Measurements from ENCODE around the gene ALG12.

Gene ALG12

DNA sequence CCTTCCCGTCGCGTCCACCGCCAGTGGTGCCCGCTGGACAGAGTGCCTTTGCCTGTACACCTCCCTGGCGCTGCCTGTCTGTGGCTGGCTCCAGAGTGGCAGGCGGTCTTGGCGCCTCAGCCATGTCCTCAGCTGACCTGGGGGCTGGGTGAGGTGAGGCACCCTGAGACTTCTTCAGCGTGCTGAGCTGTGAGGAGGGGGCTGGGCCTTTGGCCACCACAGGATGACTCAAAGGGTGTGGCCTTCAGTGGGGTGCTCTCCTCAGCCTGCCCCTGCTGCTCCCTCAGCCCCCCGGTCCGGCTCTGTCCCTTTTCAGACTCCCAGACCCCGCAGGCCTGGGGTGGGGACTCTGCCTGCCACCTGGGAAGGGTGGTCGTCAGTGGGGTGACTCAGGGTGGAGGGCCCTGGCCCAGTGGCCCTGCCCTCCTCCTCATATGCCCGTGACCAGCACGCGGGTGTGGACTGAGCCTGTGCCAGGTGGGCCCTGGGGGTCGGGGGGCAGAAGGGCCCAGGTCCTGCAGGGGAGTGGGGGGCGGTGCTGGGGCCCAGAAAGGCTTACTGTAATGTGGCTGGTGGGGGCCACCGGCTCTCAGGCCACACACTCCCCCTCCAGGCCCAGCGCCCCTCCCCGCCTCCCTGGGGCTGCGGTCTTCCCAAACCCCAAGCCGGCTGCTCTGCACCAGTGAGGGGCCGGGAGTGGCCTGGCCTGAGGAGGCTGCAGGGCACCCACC is 16.1 kb upstream of the ALG12 start:
- Histone ChIP-seq H3K4me1 (ENCODE audit: control insufficient read depth, insufficient read depth, low read length) (peaks cover 51% of the 10 kb centered on the region), H3K4me3 (ENCODE audit: low read length in 2 of 2) (peak overlapping the region in 1 of 2 donors; percentile 35), H3K27ac (ENCODE audit: low read length) (peak overlapping the region; percentile 76), H3K9me3 (ENCODE audit: control insufficient read depth in 2 of 2, low read length in 2 of 2) (no peaks in the 10 kb centered on the region), H3K27me3 (ENCODE audit: control insufficient read depth in 1 of 2, insufficient read depth in 2 of 2, low read length in 2 of 2) (no peaks in the 10 kb centered on the region), H3K9ac (ENCODE audit: low read length in 2 of 2) (peak overlapping the region in 1 of 2 donors; percentile 44), H3K36me3 (ENCODE audit: control insufficient read depth in 2 of 2, insufficient read depth in 2 of 2, low read length in 2 of 2) (no peaks in the 10 kb centered on the region)

DNA sequence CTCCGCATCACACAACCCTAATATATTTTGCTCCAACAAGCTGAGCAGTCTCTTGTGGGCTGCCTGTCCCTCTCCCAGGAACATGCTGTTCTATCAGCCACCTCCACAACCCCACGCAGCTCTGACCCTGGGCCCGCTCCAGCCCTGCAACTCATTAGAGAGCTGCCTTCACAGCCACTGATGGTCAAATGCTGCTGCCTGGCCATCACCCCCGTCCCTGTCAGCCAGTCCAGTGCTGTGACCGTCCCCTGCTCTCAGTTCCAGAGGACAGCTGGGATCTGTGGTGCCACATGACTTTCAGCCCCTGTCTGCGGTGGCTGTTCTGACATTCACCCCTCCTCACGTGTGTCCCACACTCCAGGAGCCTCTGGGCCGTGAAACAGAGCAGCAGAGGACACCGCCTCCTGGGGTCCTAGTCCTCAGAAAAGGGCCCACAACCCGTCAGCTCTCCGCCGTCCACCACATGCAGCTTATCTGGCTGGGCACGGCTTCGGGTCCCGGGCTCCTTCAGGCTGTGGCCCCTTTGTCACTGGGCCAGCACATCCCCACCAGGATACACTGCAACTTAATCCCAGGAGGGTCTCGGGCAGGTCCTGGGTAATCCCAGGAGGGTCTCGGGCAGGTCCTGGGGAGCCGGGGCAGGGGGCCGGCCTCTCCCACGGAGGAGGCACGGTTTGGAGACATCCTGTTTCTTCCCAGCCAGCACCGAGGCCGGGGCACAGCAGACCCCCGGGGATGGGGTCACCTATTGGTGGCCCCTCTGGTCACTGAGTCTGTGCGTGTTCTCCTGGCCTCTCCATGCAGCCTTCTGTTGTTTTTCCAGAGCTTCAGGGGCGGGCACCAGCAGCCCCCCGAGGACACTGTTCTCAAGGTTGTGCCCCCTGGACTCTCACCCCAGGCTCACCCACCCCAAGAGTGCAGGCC is 15.3 kb upstream of the ALG12 start:
- Histone ChIP-seq H3K27me3 (ENCODE audit: control insufficient read depth in 1 of 2, insufficient read depth in 2 of 2, low read length in 2 of 2) (peaks cover 2 to 6% of the 10 kb centered on the region in 2 donors), H3K9me3 (ENCODE audit: control insufficient read depth in 2 of 2, low read length in 2 of 2) (no peaks in the 10 kb centered on the region), H3K4me3 (ENCODE audit: low read length in 2 of 2) (peak overlapping the region in 1 of 2 donors; percentile 15), H3K27ac (ENCODE audit: low read length) (peak overlapping the region; percentile 76), H3K36me3 (ENCODE audit: control insufficient read depth in 2 of 2, insufficient read depth in 2 of 2, low read length in 2 of 2) (no peaks in the 10 kb centered on the region), H3K9ac (ENCODE audit: low read length in 2 of 2) (no peak overlapping the region), H3K4me1 (ENCODE audit: control insufficient read depth, insufficient read depth, low read length) (peaks cover 51% of the 10 kb centered on the region)

DNA sequence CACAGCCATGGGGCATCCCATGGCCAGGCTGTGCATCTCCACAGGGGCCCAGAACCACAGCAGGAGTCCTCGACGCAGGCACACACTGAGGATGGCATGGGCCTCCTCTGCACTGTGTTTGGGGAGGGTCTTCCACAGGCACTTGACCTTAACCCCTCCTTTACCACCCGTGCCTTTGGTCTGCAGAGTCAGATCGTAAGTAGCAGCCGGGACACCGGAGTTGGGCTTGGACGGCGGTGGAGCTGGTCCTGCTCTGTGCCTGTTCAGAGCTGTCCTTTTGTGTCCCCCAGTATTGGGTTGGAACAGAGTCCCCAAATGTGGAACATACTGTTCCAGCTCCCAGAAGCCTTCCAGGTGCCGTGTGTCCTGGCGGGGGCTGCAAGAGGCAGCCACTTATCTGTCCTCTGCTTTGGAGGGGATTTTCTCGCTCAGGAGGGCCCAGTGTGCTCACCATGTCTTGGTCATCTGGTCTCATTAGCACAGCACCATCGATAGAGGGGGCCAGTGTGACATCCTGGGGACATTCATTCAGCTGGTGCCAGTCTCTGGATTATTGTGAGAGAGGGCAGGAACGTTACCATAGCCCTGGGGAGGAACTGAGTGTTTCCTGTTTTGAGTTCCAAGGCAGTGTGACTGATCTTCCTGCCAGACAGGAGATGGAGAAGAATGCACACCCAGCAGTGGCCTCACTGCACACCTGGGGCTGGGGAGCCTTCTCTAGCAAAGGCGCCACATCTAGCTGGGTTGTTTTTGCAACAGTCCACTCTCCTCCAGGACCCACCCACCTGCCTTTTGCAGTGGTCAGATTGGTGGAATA is 12.6 kb upstream of the ALG12 start:
- peaks cover 2 to 6% of the 10 kb centered on the region in 2 donors for H3K27me3 ChIP-seq (ENCODE audit: control insufficient read depth in 1 of 2, insufficient read depth in 2 of 2, low read length in 2 of 2)
- peaks cover 31% of the 10 kb centered on the region for H3K4me1 ChIP-seq (ENCODE audit: control insufficient read depth, insufficient read depth, low read length)
- H3K9me3 ChIP-seq (ENCODE audit: control insufficient read depth in 2 of 2, low read length in 2 of 2), result no peaks in the 10 kb centered on the region
- H3K9ac ChIP-seq (ENCODE audit: low read length in 2 of 2), result no peak overlapping the region
- H3K36me3 ChIP-seq (ENCODE audit: control insufficient read depth in 2 of 2, insufficient read depth in 2 of 2, low read length in 2 of 2), result peaks cover 0 to 3% of the 10 kb centered on the region in 2 donors
- H3K4me3 ChIP-seq (ENCODE audit: low read length in 2 of 2), result no peak overlapping the region
- H3K27ac ChIP-seq (ENCODE audit: low read length), result no peak overlapping the region

DNA sequence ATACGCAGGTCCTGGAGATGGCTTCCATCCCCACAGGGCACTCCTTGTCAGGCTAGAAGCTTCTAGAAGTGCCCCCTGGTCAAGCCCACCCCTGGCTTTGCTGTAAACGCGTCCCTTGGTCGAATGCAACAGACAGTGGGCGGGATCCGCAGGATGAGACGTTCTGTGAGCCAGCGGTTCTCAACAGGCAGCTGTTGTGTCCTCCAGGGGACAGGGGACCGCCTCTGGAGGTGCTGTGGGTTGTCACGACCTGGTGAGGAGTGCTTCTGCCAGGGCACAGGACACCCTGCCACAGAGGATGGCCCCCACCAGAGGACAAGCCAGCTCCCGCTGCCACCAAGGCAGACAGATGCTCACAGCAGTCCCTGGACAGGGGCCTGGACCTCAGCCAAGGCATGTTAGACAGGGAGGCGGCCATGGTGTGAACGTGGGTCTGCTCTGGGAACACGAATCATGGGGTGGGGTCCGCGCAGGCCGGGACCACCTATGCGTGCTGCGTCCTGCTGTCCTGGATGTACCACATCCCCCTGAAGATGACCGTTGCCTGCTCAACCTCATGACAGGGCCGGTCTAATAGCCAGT is 11.8 kb upstream of the ALG12 start:
- Histone ChIP-seq H3K36me3 (ENCODE audit: control insufficient read depth in 2 of 2, insufficient read depth in 2 of 2, low read length in 2 of 2) (peaks cover 0 to 6% of the 10 kb centered on the region in 2 donors), H3K9me3 (ENCODE audit: control insufficient read depth in 2 of 2, low read length in 2 of 2) (no peaks in the 10 kb centered on the region), H3K4me3 (ENCODE audit: low read length in 2 of 2) (no peak overlapping the region), H3K9ac (ENCODE audit: low read length in 2 of 2) (no peak overlapping the region), H3K4me1 (ENCODE audit: control insufficient read depth, insufficient read depth, low read length) (peaks cover 31% of the 10 kb centered on the region), H3K27me3 (ENCODE audit: control insufficient read depth in 1 of 2, insufficient read depth in 2 of 2, low read length in 2 of 2) (peaks cover 2 to 6% of the 10 kb centered on the region in 2 donors), H3K27ac (ENCODE audit: low read length) (no peak overlapping the region)

DNA sequence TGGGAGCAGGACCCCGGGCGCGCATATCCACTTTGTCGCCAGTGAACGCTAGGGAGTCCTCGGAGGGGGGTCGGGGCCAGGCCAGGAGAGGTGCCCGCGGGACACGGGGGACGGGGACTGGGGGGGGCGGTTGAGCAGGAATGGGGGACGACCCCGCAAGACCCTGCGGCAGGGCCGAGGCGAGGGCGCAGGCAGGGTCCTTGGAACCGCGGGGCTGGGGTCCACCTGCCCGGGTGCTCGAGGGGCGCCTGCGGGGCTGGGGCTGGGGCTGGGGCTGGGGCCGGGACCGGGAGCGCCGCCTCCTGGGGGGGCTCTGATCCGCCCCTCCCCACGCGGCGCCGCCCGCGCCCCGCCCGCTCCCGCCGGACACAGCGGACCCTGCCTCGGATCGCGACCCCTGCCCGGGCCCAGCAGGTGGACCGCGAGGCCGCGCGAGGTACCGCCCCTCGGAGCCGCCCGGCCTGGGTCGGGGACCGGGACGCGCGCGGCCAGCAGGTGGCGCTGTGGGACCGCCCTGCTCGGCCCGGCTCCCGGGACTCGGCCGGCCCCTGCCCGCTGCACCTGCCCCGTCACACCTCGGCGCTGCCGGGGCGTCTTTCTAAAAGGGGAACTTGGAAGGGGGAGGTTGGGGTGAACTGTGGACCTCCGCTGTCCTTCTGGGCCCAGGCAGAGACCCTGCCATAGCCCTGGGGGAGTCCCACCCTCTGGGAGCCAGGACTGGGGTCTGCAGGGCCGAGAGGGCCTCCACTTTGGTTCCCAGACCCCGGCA is 11.2 kb upstream of the ALG12 start:
- peaks cover 26% of the 10 kb centered on the region for H3K4me1 ChIP-seq (ENCODE audit: control insufficient read depth, insufficient read depth, low read length)
- no peak overlapping the region for H3K27ac ChIP-seq (ENCODE audit: low read length)
- no peaks in the 10 kb centered on the region for H3K9me3 ChIP-seq (ENCODE audit: control insufficient read depth in 2 of 2, low read length in 2 of 2)
- no peak overlapping the region for H3K9ac ChIP-seq (ENCODE audit: low read length in 2 of 2)
- H3K4me3 ChIP-seq (ENCODE audit: low read length in 2 of 2), result peak overlapping the region in 1 of 2 donors; percentile 40
- H3K27me3 ChIP-seq (ENCODE audit: control insufficient read depth in 1 of 2, insufficient read depth in 2 of 2, low read length in 2 of 2), result peaks cover 2 to 6% of the 10 kb centered on the region in 2 donors
- peaks cover 0 to 6% of the 10 kb centered on the region in 2 donors for H3K36me3 ChIP-seq (ENCODE audit: control insufficient read depth in 2 of 2, insufficient read depth in 2 of 2, low read length in 2 of 2)

DNA sequence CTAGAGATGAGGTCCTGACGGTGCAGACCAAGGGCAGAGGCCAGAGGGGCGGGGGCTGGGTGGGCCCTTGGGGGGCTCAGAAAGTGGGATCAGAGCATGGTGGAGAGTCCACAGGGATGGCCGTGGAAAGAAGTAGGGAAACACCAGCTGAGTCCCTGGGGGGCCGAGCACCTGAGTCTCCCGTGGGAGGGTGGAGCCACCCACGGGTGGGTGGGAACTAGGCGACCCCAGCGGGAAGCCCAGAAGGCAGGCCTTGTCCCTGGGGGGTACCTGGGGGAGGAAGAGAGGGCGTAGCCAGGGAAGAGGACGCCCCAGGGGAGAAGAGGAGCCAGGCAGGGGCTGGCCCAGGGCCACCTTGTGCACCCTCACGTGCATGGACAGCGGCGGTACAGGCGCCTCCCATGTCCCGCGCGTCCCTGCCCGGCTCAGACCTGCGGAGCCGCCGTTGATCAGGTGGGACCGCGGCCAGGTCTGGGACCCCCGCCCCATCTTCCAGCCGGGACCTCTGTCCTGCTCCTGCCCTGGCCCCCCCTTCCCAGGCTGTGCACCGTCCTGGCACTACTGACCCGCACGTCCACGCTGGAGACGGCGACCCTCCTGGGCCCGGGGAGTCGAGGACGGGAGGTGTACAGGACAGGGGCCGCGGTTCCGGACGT is 10.4 kb upstream of the ALG12 start:
- Histone ChIP-seq H3K27ac (ENCODE audit: low read length) (no peak overlapping the region), H3K4me3 (ENCODE audit: low read length in 2 of 2) (no peak overlapping the region), H3K36me3 (ENCODE audit: control insufficient read depth in 2 of 2, insufficient read depth in 2 of 2, low read length in 2 of 2) (peaks cover 0 to 9% of the 10 kb centered on the region in 2 donors), H3K9me3 (ENCODE audit: control insufficient read depth in 2 of 2, low read length in 2 of 2) (no peaks in the 10 kb centered on the region), H3K4me1 (ENCODE audit: control insufficient read depth, insufficient read depth, low read length) (peaks cover 19% of the 10 kb centered on the region), H3K27me3 (ENCODE audit: control insufficient read depth in 1 of 2, insufficient read depth in 2 of 2, low read length in 2 of 2) (peaks cover 2 to 6% of the 10 kb centered on the region in 2 donors), H3K9ac (ENCODE audit: low read length in 2 of 2) (no peak overlapping the region)

DNA sequence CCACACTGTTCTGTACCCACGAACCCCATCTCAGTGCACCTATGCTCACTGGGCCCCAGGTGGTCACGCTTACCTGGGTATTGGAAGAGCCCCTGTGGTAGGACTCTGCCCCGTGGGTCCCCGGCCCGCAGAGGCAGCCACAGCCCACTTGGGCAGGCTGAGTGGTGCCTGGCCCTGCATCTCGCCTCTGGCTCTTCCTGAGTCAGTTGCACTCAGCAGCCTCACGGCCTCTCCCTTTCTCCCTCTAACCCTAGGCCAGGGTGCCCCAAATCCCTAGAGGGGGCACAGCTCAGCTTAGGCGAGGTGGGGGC is 9.9 kb upstream of the ALG12 start:
- Histone ChIP-seq H3K9me3 (ENCODE audit: control insufficient read depth in 2 of 2, low read length in 2 of 2) (no peaks in the 10 kb centered on the region), H3K36me3 (ENCODE audit: control insufficient read depth in 2 of 2, insufficient read depth in 2 of 2, low read length in 2 of 2) (peaks cover 0 to 9% of the 10 kb centered on the region in 2 donors), H3K4me1 (ENCODE audit: control insufficient read depth, insufficient read depth, low read length) (peaks cover 15% of the 10 kb centered on the region), H3K27ac (ENCODE audit: low read length) (no peak overlapping the region), H3K4me3 (ENCODE audit: low read length in 2 of 2) (no peak overlapping the region), H3K9ac (ENCODE audit: low read length in 2 of 2) (no peak overlapping the region), H3K27me3 (ENCODE audit: control insufficient read depth in 1 of 2, insufficient read depth in 2 of 2, low read length in 2 of 2) (peaks cover 2 to 6% of the 10 kb centered on the region in 2 donors)

DNA sequence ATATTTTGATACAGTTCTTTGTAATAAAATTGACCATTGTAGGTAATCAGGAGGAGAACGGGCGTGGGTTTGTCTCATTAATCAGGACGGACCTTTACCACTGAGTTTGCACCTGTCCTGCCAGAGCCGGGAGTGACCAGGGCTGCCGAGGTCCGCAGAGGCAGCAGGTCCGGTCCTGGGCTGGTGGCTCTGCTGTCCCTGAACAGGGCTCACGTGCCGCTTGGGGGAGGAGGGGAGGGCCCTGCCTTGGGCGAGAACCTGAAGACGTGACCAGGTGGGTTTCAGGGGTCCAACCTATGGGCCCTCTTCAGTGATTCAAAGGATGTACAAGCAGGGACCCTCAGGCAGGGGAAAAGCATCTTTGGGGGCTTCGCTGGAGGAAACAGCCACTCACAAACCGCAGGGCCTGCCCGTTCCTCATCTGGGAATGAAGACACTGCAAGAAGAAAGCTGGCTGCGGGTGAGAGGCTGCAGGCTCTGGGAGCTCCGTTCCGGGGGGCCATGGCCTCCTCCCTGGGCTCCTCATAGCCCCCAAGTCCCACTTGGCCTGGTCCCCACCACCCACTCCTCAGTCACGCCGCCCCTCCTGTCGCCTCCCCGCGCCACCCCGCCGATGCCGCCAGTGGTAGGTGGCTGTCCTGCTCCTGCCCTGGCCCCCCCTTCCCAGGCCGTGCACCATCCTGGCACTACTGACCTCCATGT is 9.4 kb upstream of the ALG12 start:
- peaks cover 2 to 6% of the 10 kb centered on the region in 2 donors for H3K27me3 ChIP-seq (ENCODE audit: control insufficient read depth in 1 of 2, insufficient read depth in 2 of 2, low read length in 2 of 2)
- no peak overlapping the region for H3K9ac ChIP-seq (ENCODE audit: low read length in 2 of 2)
- H3K4me1 ChIP-seq (ENCODE audit: control insufficient read depth, insufficient read depth, low read length), result peaks cover 16% of the 10 kb centered on the region
- no peaks in the 10 kb centered on the region for H3K9me3 ChIP-seq (ENCODE audit: control insufficient read depth in 2 of 2, low read length in 2 of 2)
- no peak overlapping the region for H3K4me3 ChIP-seq (ENCODE audit: low read length in 2 of 2)
- H3K36me3 ChIP-seq (ENCODE audit: control insufficient read depth in 2 of 2, insufficient read depth in 2 of 2, low read length in 2 of 2), result peaks cover 0 to 9% of the 10 kb centered on the region in 2 donors
- no peak overlapping the region for H3K27ac ChIP-seq (ENCODE audit: low read length)

DNA sequence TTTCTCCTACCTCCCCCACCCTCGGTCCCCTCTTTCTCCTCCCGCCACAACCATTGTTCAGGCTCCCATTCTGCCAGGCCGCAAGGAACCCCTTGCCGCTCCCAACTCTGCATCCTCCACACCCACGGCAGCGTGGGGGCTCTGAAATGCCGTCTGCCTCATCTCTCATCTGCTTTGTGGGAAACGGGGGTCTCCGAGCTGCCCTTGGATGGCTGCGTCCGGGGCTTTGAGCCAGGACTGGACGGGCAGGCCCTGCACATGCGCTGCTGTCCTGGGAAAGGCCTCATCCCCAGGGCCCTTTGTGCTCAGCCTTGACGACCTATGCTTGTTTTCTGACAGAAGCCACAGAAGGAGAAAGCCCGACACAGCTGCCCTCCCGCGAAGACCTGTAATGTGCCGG is 8.7 kb upstream of the ALG12 start:
- Histone ChIP-seq H3K4me1 (ENCODE audit: control insufficient read depth, insufficient read depth, low read length) (peaks cover 16% of the 10 kb centered on the region), H3K36me3 (ENCODE audit: control insufficient read depth in 2 of 2, insufficient read depth in 2 of 2, low read length in 2 of 2) (peaks cover 0 to 9% of the 10 kb centered on the region in 2 donors), H3K27ac (ENCODE audit: low read length) (no peak overlapping the region), H3K4me3 (ENCODE audit: low read length in 2 of 2) (no peak overlapping the region), H3K9me3 (ENCODE audit: control insufficient read depth in 2 of 2, low read length in 2 of 2) (no peaks in the 10 kb centered on the region), H3K9ac (ENCODE audit: low read length in 2 of 2) (no peak overlapping the region), H3K27me3 (ENCODE audit: control insufficient read depth in 1 of 2, insufficient read depth in 2 of 2, low read length in 2 of 2) (peaks cover 2 to 6% of the 10 kb centered on the region in 2 donors)

All from stomach smooth muscle (tissue), 2 donors.